GM21723 (cell line): ENCODE results near the gene CDCP2.
"Not testable (repeated sequence)": the region's sequence is repeated elsewhere in the genome, so short reads cannot be mapped to it uniquely, and the experiment has no call there.

Experiments
- ATAC-seq: cut with Tn5 transposase; IDR thresholded peaks from one replicate; pipeline ENCODE4 v1.9.1; 2021; ENCODE audit warnings: mild to moderate bottlenecking, moderate library complexity; ENCODE audit not compliant: unreplicated experiment

Gene CDCP2

GRCh38 chr1:54117815-54118563 lies 34.8 kb downstream of the CDCP2 start:
- ATAC-seq = no peak

GRCh38 chr1:54115520-54115919 lies 37.3 kb downstream of the CDCP2 start:
- ATAC-seq = no peak

GRCh38 chr1:54114955-54115354 lies 37.8 kb downstream of the CDCP2 start:
- no peak for ATAC-seq

GRCh38 chr1:54114001-54114400 lies 38.8 kb downstream of the CDCP2 start:
- no peak for ATAC-seq

- no peak for ATAC-seq
Observed at GRCh38 chr1:54112705-54113368, 40.0 kb downstream of the CDCP2 start.

GRCh38 chr1:54112027-54112426 lies 40.8 kb downstream of the CDCP2 start:
- ATAC-seq = no peak

- ATAC-seq = no peak
Observed at GRCh38 chr1:54111624-54112023, 41.2 kb downstream of the CDCP2 start.

- no peak for ATAC-seq
Observed at GRCh38 chr1:54110996-54111395, 41.8 kb downstream of the CDCP2 start.

GRCh38 chr1:54109129-54110090 lies 43.4 kb downstream of the CDCP2 start:
- ATAC-seq = no peak

GRCh38 chr1:54108156-54108555 lies 44.6 kb downstream of the CDCP2 start:
- ATAC-seq = no peak

- no peak for ATAC-seq
Observed at GRCh38 chr1:54107131-54107530, 45.7 kb downstream of the CDCP2 start.

GRCh38 chr1:54105736-54106269 lies 47.0 kb downstream of the CDCP2 start:
- ATAC-seq = no peak

GRCh38 chr1:54105080-54105479 lies 47.7 kb downstream of the CDCP2 start:
- no peak for ATAC-seq

GRCh38 chr1:54104613-54105012 lies 48.2 kb downstream of the CDCP2 start:
- not testable (repeated sequence) for ATAC-seq

- no peak for ATAC-seq
Observed at GRCh38 chr1:54103414-54103813, 49.4 kb downstream of the CDCP2 start.

- no peak for ATAC-seq
Observed at GRCh38 chr1:54100500-54100899, 52.3 kb downstream of the CDCP2 start.

- ATAC-seq = no peak
Observed at GRCh38 chr1:54099061-54099610, 53.7 kb downstream of the CDCP2 start.

- ATAC-seq = no peak
Observed at GRCh38 chr1:54096877-54097240, 55.9 kb downstream of the CDCP2 start.

- ATAC-seq = no peak
Observed at GRCh38 chr1:54096227-54096876, 56.4 kb downstream of the CDCP2 start.

- ATAC-seq = no peak
Observed at GRCh38 chr1:54095546-54096226, 57.1 kb downstream of the CDCP2 start.
